ENCODE data around the gene OLFM4.

The OLFM4 gene

DNA sequence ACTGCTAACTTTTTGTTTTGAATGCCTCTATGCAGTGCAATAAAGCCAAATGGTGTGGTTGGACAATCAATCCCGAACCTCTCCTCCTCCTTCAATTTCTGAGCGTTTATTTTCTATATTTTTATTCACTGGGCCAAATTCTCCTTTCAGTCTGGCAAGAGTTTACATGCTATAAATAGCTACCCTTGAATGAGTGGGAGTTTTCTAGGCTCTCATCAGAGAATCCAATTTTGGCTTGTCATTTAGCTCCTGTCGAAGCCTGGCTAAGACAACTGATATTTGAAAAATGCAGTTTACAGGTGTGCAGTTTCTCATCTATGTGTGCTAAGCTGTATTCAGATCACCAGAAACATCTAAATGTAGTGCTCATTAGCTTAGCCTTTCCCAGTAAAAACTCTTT lies 61.8 kb downstream of the OLFM4 start (continued):
- TF ChIP-seq, protein P1, sequence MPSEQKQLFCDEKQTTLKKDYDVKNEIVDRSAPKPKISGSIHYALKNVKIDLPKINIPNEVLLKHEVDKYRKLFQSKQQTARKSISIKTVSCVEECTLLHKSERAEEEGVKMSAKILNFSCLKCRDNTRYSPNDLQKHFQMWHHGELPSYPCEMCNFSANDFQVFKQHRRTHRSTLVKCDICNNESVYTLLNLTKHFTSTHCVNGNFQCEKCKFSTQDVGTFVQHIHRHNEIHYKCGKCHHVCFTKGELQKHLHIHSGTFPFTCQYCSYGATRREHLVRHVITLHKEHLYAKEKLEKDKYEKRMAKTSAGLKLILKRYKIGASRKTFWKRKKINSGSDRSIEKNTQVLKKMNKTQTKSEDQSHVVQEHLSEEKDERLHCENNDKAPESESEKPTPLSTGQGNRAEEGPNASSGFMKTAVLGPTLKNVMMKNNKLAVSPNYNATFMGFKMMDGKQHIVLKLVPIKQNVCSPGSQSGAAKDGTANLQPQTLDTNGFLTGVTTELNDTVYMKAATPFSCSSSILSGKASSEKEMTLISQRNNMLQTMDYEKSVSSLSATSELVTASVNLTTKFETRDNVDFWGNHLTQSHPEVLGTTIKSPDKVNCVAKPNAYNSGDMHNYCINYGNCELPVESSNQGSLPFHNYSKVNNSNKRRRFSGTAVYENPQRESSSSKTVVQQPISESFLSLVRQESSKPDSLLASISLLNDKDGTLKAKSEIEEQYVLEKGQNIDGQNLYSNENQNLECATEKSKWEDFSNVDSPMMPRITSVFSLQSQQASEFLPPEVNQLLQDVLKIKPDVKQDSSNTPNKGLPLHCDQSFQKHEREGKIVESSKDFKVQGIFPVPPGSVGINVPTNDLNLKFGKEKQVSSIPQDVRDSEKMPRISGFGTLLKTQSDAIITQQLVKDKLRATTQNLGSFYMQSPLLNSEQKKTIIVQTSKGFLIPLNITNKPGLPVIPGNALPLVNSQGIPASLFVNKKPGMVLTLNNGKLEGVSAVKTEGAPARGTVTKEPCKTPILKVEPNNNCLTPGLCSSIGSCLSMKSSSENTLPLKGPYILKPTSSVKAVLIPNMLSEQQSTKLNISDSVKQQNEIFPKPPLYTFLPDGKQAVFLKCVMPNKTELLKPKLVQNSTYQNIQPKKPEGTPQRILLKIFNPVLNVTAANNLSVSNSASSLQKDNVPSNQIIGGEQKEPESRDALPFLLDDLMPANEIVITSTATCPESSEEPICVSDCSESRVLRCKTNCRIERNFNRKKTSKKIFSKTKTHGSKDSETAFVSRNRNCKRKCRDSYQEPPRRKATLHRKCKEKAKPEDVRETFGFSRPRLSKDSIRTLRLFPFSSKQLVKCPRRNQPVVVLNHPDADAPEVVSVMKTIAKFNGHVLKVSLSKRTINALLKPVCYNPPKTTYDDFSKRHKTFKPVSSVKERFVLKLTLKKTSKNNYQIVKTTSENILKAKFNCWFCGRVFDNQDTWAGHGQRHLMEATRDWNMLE (tag by site-specific recombination; conservative IDR thresholded peaks at IDR 0.05; ENCODE audit: low read depth): no peak
- TF ChIP-seq ZNF174 (tag by site-specific recombination; IDR thresholded peaks at IDR 0.05) (no peak), ZSCAN30 (tag by site-specific recombination; IDR thresholded peaks at IDR 0.05) (no peak), ZNF837 (tag by site-specific recombination; IDR thresholded peaks at IDR 0.05) (no peak), SALL2 (tag by site-specific recombination; IDR thresholded peaks at IDR 0.05; ENCODE audit: borderline replicate concordance) (no peak), MZF1 (tag by site-specific recombination; IDR thresholded peaks at IDR 0.05; ENCODE audit: borderline replicate concordance) (no peak)

DNA sequence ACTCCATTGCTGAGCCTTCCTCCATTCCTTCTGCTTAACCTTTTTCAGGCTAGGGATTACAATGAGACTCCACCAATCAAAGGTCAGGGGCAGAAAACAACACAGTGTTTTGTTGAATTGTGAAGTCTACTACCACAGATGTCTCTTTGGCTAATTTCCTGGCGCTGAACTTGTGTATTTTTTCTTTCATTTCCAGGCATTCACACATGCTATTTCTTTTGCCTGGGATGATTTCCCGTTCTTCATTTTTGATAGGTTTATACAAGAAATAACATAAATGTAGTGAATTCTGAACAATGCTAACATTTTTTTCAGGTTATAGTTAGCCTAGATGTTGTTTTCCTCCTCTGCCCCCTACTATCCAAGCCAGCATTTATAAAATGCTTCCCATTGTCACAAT lies 64.3 kb downstream of the OLFM4 start:
- no peak for TF ChIP-seq MEIS1 (CRISPR knock-in tag; IDR thresholded peaks at IDR 0.05; ENCODE audit: borderline replicate concordance)
- no peak for TF ChIP-seq ZNF777 (tag by site-specific recombination; IDR thresholded peaks at IDR 0.05; ENCODE audit: borderline replicate concordance)
- TF ChIP-seq, protein P2, sequence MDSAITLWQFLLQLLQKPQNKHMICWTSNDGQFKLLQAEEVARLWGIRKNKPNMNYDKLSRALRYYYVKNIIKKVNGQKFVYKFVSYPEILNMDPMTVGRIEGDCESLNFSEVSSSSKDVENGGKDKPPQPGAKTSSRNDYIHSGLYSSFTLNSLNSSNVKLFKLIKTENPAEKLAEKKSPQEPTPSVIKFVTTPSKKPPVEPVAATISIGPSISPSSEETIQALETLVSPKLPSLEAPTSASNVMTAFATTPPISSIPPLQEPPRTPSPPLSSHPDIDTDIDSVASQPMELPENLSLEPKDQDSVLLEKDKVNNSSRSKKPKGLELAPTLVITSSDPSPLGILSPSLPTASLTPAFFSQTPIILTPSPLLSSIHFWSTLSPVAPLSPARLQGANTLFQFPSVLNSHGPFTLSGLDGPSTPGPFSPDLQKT (IDR thresholded peaks at IDR 0.05; ENCODE audit: borderline replicate concordance, low read depth, low read length): no peak
- TF ChIP-seq PRDM1 (tag by site-specific recombination; IDR thresholded peaks at IDR 0.05): no peak
- TF ChIP-seq ZSCAN16 (tag by site-specific recombination; IDR thresholded peaks at IDR 0.05): no peak
- TF ChIP-seq ZNF391 (tag by site-specific recombination; IDR thresholded peaks at IDR 0.05; ENCODE audit: borderline replicate concordance, low read depth): no peak
- no peak for TF ChIP-seq ZFP69B (tag by site-specific recombination; IDR thresholded peaks at IDR 0.05)
- no peak for TF ChIP-seq TCF7L2 (IDR thresholded peaks at IDR 0.05; ENCODE audit: borderline replicate concordance, low read depth, low read length)

DNA sequence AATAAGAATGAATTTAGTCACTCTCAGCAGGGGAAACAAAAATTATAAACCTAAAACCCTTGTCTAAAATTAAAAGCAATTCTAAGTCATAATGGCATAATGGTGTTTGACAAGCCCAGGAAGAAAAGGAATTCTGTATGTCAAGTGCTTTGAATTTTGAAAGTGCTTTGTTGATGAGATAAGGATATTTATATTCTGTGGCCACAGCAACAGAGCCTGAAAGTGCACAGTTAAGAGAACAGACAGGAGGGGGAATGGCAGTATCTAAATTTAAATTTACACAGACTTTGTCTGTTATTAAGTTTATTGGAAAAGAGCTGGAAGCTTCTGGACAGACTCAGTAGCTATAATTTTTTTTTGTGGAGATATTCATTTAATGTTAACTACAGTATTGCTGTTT lies 69.8 kb downstream of the OLFM4 start:
- H3K36me3 ChIP-seq (ENCODE audit: control insufficient read depth in 2 of 2, insufficient read depth in 1 of 2, low read length in 2 of 2): no peaks in the 10 kb centered on the region
- ChIA-PET POLR2A (no interaction called here), CTCF (interaction anchor here (0.5 to 0.7 kb wide), 2 partner anchors 103 to 262 kb away, joined by 3 to 7 read pairs; no protein-coding TSS in a partner anchor)
- no peaks in the 10 kb centered on the region for H3K4me1 ChIP-seq (ENCODE audit: control insufficient read depth, insufficient read depth, low read length)
- H3K27ac ChIP-seq (ENCODE audit: extremely low read depth, low read depth, low read length): no peak overlapping the region
- TF ChIP-seq ZNF174 (tag by site-specific recombination; IDR thresholded peaks at IDR 0.05) (no peak), ZNF146 (tag by site-specific recombination; IDR thresholded peaks at IDR 0.05) (no peak)
- no peaks in the 10 kb centered on the region for H3K9me3 ChIP-seq (ENCODE audit: control insufficient read depth, insufficient read depth, low read depth, low read length)
- H3K4me3 ChIP-seq (ENCODE audit: low read depth, low read length): no peak overlapping the region

More for the DNA sequence above, 64.3 kb downstream of the OLFM4 start:
- H3K36me3 ChIP-seq (ENCODE audit: control insufficient read depth in 2 of 2, insufficient read depth in 1 of 2, low read length in 2 of 2): no peaks in the 10 kb centered on the region
- ChIA-PET POLR2A (no interaction called here), CTCF (no interaction called here)
- no peak overlapping the region for H3K27ac ChIP-seq (ENCODE audit: extremely low read depth, low read depth, low read length)
- H3K4me1 ChIP-seq (ENCODE audit: control insufficient read depth, insufficient read depth, low read length): no peaks in the 10 kb centered on the region
- no peaks in the 10 kb centered on the region for H3K9me3 ChIP-seq (ENCODE audit: control insufficient read depth, insufficient read depth, low read depth, low read length)
- H3K4me3 ChIP-seq (ENCODE audit: low read depth, low read length): no peak overlapping the region

All from HEK293 (cell line).